SK-N-SH (cell line): ENCODE measurements around the gene LDLR. TPM values are rescaled to one million over a fixed set of nuclear protein-coding genes. Genes with fewer than 3 reads are reported as not detected.

Experiments
- CTCF ChIA-PET: fragments of 300-600, 350-600 bp; formaldehyde crosslinking; extraction: SDS; loops from one replicate; lab custom pipeline; 2021; lab: Yijun Ruan, JAX
- POLR2A ChIA-PET: fragments of 350-600 bp; sonication (Branson Sonifier 250); formaldehyde crosslinking; extraction: SDS; loops from one replicate; lab custom pipeline; 2020; ENCODE audit warnings: antibody characterized with exemption, inconsistent platforms; lab: Yijun Ruan, JAX
- DNase-seq: peaks from one replicate; pipeline ENCODE4 v3.0.0; 2012
- H2AFZ ChIP-seq: fragments of 200-600 bp; sonication (generic); 2 replicates; pipeline ENCODE4 v1.8.1; 2016; ENCODE audit warnings: antibody characterized with exemption, mild to moderate bottlenecking, low read depth
- H3F3A ChIP-seq: fragments of 200-600 bp; sonication (generic); replicated peaks from 2 replicates; pipeline ENCODE3; 2016; ENCODE audit warnings: antibody characterized with exemption, mild to moderate bottlenecking; ENCODE audit not compliant: insufficient read depth
- H3K27ac ChIP-seq, 2 experiments: fragments of 200-500 bp in 1 of 2; fragments of 200-600 bp in 1 of 2; sonication (Bioruptor generic) in 1 of 2; sonication (generic), shearing (Covaris generic) in 1 of 2; 2 replicates each; pipeline versions ENCODE4 v1.5.1 to v1.6.1; 2014 to 2016; ENCODE audit warnings: low read depth in 2 of 2, inconsistent platforms in 1 of 2, low read length in 1 of 2, mild to moderate bottlenecking in 1 of 2, mixed read lengths in 1 of 2
- H3K27me3 ChIP-seq: fragments of 200-600 bp; sonication (generic), shearing (Covaris generic); 2 replicates; pipeline ENCODE4 v1.6.1; 2016; ENCODE audit warnings: mixed run types; ENCODE audit not compliant: insufficient read depth
- H3K36me3 ChIP-seq, 2 experiments: fragments of 200-500 bp in 1 of 2; fragments of 200-600 bp in 1 of 2; sonication (Bioruptor generic) in 1 of 2; sonication (generic) in 1 of 2; replicated peaks in 1 of 2; 2 replicates each; pipeline versions ENCODE3 to v1.5.1; 2014 to 2016; ENCODE audit warnings: low read length in 1 of 2, mild to moderate bottlenecking in 1 of 2; ENCODE audit not compliant: insufficient read depth in 2 of 2, control insufficient read depth in 1 of 2
- H3K4me1 ChIP-seq, 2 experiments: fragments of 200-500 bp in 1 of 2; fragments of 200-600 bp in 1 of 2; sonication (Bioruptor generic) in 1 of 2; sonication (generic), shearing (Covaris generic) in 1 of 2; 2 replicates each; pipeline versions ENCODE4 v1.5.1 to v1.6.1; 2014 to 2016; ENCODE audit warnings: low read depth in 1 of 2, low read length in 1 of 2, mixed run types in 1 of 2; ENCODE audit not compliant: insufficient read depth in 2 of 2, control insufficient read depth in 1 of 2
- H3K4me2 ChIP-seq: fragments of 200-600 bp; sonication (generic), shearing (Covaris generic); 2 replicates; pipeline ENCODE4 v1.6.1; 2017; ENCODE audit warnings: mixed run types
- H3K4me3 ChIP-seq, 2 experiments: fragments of 200-500 bp in 1 of 2; fragments of 200-600 bp in 1 of 2; sonication (Bioruptor generic) in 1 of 2; sonication (generic), shearing (Covaris generic) in 1 of 2; 2 replicates each; pipeline versions ENCODE4 v1.5.1 to v1.8.1; 2014 to 2016; ENCODE audit warnings: low read depth in 2 of 2, inconsistent platforms in 1 of 2, low read length in 1 of 2, mild to moderate bottlenecking in 1 of 2, mixed read lengths in 1 of 2, moderate library complexity in 1 of 2
- H3K79me2 ChIP-seq: fragments of 200-600 bp; sonication (generic); 2 replicates; pipeline ENCODE4 v1.8.1; 2017; ENCODE audit warnings: mild to moderate bottlenecking; ENCODE audit not compliant: insufficient read depth
- H3K9ac ChIP-seq: fragments of 200-600 bp; sonication (generic); 2 replicates; pipeline ENCODE4 v1.6.1; 2017; ENCODE audit warnings: mixed run types
- H3K9me2 ChIP-seq: fragments of 200-600 bp; sonication (generic); 2 replicates; pipeline ENCODE4 v1.6.1; 2017; ENCODE audit warnings: mixed run types
- H3K9me3 ChIP-seq: fragments of 200-600 bp; sonication (generic); 2 replicates; pipeline ENCODE4 v1.6.1; 2017; ENCODE audit warnings: mixed run types, mild to moderate bottlenecking, moderate library complexity
- H4K20me1 ChIP-seq: fragments of 200-600 bp; sonication (generic); 2 replicates; pipeline ENCODE4 v1.6.1; 2017; ENCODE audit warnings: mild to moderate bottlenecking, mixed run types; ENCODE audit not compliant: insufficient read depth
- CHD2 ChIP-seq: fragments of 150-350 bp; IDR thresholded peaks from 2 replicates; pipeline ENCODE4 v1.6.1; 2018; ENCODE audit warnings: low read length; ENCODE audit not compliant: partially characterized antibody
- ELF1 ChIP-seq: IDR thresholded peaks from 2 replicates; pipeline ENCODE4 v1.4.0; 2012
- EZH2phosphoT487 ChIP-seq: fragments of 200-600 bp; sonication (generic); IDR thresholded peaks from 2 replicates; pipeline ENCODE4 v1.6.1; 2017; ENCODE audit warnings: low read depth, mixed run types, mild to moderate bottlenecking, antibody characterized with exemption, moderate library complexity, borderline replicate concordance
- FOSL2 ChIP-seq: IDR thresholded peaks from 2 replicates; pipeline ENCODE4 v1.4.0; 2012; ENCODE audit warnings: low read depth, mild to moderate bottlenecking, moderate library complexity, borderline replicate concordance
- FOXJ3 ChIP-seq: sonication (generic); formaldehyde crosslinking; IDR thresholded peaks from 2 replicates; pipeline ENCODE4 v1.5.1; 2020; ENCODE audit warnings: mild to moderate bottlenecking, missing genetic modification reagents
- FOXM1 ChIP-seq: IDR thresholded peaks from 2 replicates; pipeline ENCODE4 v1.4.0; 2012; ENCODE audit warnings: low read depth, mild to moderate bottlenecking
- IRF3 ChIP-seq: fragments of 150-350 bp; IDR thresholded peaks from 2 replicates; pipeline ENCODE4 v1.6.1; 2016; ENCODE audit warnings: mild to moderate bottlenecking, low read depth, low read length
- JUND ChIP-seq: IDR thresholded peaks from 2 replicates; pipeline ENCODE4 v1.4.0; 2012
- MAX ChIP-seq: IDR thresholded peaks from 2 replicates; pipeline ENCODE4 v1.4.0; 2012; ENCODE audit warnings: low read depth
- MEF2A ChIP-seq: IDR thresholded peaks from 2 replicates; pipeline ENCODE4 v1.4.0; 2012; ENCODE audit warnings: low read depth, borderline replicate concordance
- MXI1 ChIP-seq: IDR thresholded peaks from 2 replicates; pipeline ENCODE4 v1.6.1; 2012; ENCODE audit warnings: mild to moderate bottlenecking, low read depth, low read length, improper control_type of control experiment
- NRF1 ChIP-seq: IDR thresholded peaks from 2 replicates; pipeline ENCODE4 v1.6.1; 2012; ENCODE audit warnings: low read depth, mild to moderate bottlenecking, low read length
- POLR2AphosphoS5 ChIP-seq: IDR thresholded peaks from 2 replicates; pipeline ENCODE4 v1.6.1; 2012; ENCODE audit warnings: low read depth, low read length
- RAD21 ChIP-seq: IDR thresholded peaks from 2 replicates; pipeline ENCODE4 v1.6.1; 2012; ENCODE audit warnings: mild to moderate bottlenecking, low read length
- RFX5 ChIP-seq: IDR thresholded peaks from 2 replicates; pipeline ENCODE4 v1.6.1; 2012; ENCODE audit warnings: mild to moderate bottlenecking, improper control_type of control experiment, low read length
- RXRA ChIP-seq: IDR thresholded peaks from 2 replicates; pipeline ENCODE4 v1.4.0; 2012; ENCODE audit warnings: low read depth, mild to moderate bottlenecking, borderline replicate concordance
- SIN3A ChIP-seq: IDR thresholded peaks from 2 replicates; pipeline ENCODE4 v1.6.1; 2012; ENCODE audit warnings: low read depth, mild to moderate bottlenecking, low read length, moderate library complexity, borderline replicate concordance
- TCF12 ChIP-seq: IDR thresholded peaks from 2 replicates; pipeline ENCODE4 v1.4.0; 2012
- TEAD4 ChIP-seq: IDR thresholded peaks from 2 replicates; pipeline ENCODE4 v1.4.0; 2012; ENCODE audit warnings: mild to moderate bottlenecking, borderline replicate concordance; ENCODE audit not compliant: insufficient read depth
- USF2 ChIP-seq: fragments of 150-350 bp; IDR thresholded peaks from 2 replicates; pipeline ENCODE4 v1.6.1; 2017; ENCODE audit warnings: antibody characterized with exemption, low read length, low read depth, borderline replicate concordance
- WGBS: methylation state at CpG from one replicate; pipeline ENCODE4 v1.1.6; 2017; ENCODE audit warnings: low lambda C conversion rate; 5-methylcytosine and 5-hydroxymethylcytosine counted together
- polyA plus RNA-seq, 3 experiments: library from polyadenylated mRNA; depleted of rRNA; stranded (reverse); fragments of >200 nt; gene quantifications; 2 replicates each; pipeline ENCODE4 v1.2.3, GENCODE V29; 2012
- TF ChIP-seq, protein P1 (sequence below): IDR thresholded peaks from 2 replicates; pipeline ENCODE4 v1.6.1; 2012; ENCODE audit warnings: mild to moderate bottlenecking, low read depth, low read length, moderate library complexity

LDLR gene
- polyA plus RNA-seq, 1 of the 3 experiments (the other 2 are of a cell fraction): 25.1 TPM

- no peak; the same call in 1 of the 2 replicates for TF ChIP-seq POLR2AphosphoS5
- TF ChIP-seq FOSL2: peak; percentile 77; the same call in 1 of the 2 replicates
- no peak for TF ChIP-seq NRF1
- TF ChIP-seq USF2: no peak
- TF ChIP-seq RAD21: no peak
- TF ChIP-seq MEF2A: no peak
- peak; percentile 50 for TF ChIP-seq RXRA
- TF ChIP-seq, all 33 proteins: peak for 13
Observed at GRCh38 chr19:11142528-11143171, 53.4 kb downstream of the LDLR start (continued).

DNA sequence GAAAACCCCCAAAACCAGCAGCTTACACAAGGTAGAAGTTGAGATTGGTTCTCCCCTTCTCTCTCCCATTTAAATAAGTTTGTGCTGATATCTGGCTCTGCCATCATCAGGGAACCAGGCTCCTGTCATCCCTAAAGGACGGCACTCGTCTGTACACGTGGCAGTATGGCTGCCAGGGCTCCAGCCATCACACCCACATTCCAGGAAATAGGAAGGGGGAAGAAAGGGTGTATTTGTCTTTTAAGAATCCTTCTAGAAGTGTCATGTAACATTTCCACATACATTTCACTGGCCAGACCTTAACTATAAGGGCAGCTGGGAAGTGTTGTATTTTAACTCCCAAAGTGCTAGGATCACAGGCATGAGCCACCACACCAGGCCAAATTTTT is 56.3 kb downstream of the LDLR start:
- TF ChIP-seq TEAD4 (no peak), FOSL2 (no peak), CHD2 (no peak), EZH2phosphoT487 (no peak), SIN3A (no peak), FOXM1 (no peak), TCF12 (no peak), MXI1 (no peak), RFX5 (no peak), USF2 (no peak), JUND (no peak), FOXJ3 (no peak), IRF3 (no peak), ELF1 (no peak), MAX (no peak)
- TF ChIP-seq, protein P1, sequence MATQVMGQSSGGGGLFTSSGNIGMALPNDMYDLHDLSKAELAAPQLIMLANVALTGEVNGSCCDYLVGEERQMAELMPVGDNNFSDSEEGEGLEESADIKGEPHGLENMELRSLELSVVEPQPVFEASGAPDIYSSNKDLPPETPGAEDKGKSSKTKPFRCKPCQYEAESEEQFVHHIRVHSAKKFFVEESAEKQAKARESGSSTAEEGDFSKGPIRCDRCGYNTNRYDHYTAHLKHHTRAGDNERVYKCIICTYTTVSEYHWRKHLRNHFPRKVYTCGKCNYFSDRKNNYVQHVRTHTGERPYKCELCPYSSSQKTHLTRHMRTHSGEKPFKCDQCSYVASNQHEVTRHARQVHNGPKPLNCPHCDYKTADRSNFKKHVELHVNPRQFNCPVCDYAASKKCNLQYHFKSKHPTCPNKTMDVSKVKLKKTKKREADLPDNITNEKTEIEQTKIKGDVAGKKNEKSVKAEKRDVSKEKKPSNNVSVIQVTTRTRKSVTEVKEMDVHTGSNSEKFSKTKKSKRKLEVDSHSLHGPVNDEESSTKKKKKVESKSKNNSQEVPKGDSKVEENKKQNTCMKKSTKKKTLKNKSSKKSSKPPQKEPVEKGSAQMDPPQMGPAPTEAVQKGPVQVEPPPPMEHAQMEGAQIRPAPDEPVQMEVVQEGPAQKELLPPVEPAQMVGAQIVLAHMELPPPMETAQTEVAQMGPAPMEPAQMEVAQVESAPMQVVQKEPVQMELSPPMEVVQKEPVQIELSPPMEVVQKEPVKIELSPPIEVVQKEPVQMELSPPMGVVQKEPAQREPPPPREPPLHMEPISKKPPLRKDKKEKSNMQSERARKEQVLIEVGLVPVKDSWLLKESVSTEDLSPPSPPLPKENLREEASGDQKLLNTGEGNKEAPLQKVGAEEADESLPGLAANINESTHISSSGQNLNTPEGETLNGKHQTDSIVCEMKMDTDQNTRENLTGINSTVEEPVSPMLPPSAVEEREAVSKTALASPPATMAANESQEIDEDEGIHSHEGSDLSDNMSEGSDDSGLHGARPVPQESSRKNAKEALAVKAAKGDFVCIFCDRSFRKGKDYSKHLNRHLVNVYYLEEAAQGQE: no peak
- Histone ChIP-seq H3K4me1 (peaks cover 17 to 23% of the 10 kb centered on the region in 2 experiments; a peak in 3 of 4 replicates), H3K4me3 (no peak overlapping the region), H2AFZ (no peak overlapping the region), H3K36me3 (peaks cover 0 to 4% of the 10 kb centered on the region in 2 experiments), H3K27ac (no peak overlapping the region), H3K9me2 (no peaks in the 10 kb centered on the region), H3K4me2 (no peak overlapping the region), H3K9me3 (no peaks in the 10 kb centered on the region), H3K9ac (no peak overlapping the region), H3F3A (peaks cover 28% of the 10 kb centered on the region), H3K27me3 (no peaks in the 10 kb centered on the region), H4K20me1 (no peaks in the 10 kb centered on the region), H3K79me2 (peaks cover 22% of the 10 kb centered on the region)
- ChIA-PET CTCF (interaction anchor here (2.1 to 2.4 kb wide), 2 partner anchors 20 to 58 kb away, joined by 7 to 10 read pairs; no protein-coding TSS in a partner anchor), POLR2A (no interaction called here)
- 96% methylated on average over 3 of the region's 3 CpGs for WGBS
- DNase-seq: no peak
